Spleen (tissue), 7 donors: ENCODE data around the gene KLHL14.

Experiments
- POLR2A ChIP-seq, 3 donors: fragments of 450-650 bp; IDR thresholded peaks; one replicate each; pipeline ENCODE4 v1.5.1; 2017; ENCODE audit warnings: antibody characterized with exemption in 3 of 3, mild to moderate bottlenecking in 1 of 3
- TF ChIP-seq, protein P1 (sequence below), 11 experiments: fragments of 200-600 bp in 7 of 11; fragments of 450-650 bp in 4 of 11; sonication (generic) in 4 of 11; IDR thresholded peaks in 8 of 11; conservative IDR thresholded peaks in 3 of 11; 1 replicate in 7 of 11; 2 replicates in 4 of 11; pipeline versions ENCODE4 v1.4.0 to v1.8.0; 2016 to 2021; ENCODE audit warnings: antibody characterized with exemption in 11 of 11, inconsistent platforms in 4 of 11, mild to moderate bottlenecking in 1 of 11
- donor health status: DM: no; HTN: no; CAD: no; lungs with moderate emphysema.
- donor health status: DM: no; HTN: no; CAD: no.
- donor health status: DM: no; HTN: no; CAD: no.

DNA sequence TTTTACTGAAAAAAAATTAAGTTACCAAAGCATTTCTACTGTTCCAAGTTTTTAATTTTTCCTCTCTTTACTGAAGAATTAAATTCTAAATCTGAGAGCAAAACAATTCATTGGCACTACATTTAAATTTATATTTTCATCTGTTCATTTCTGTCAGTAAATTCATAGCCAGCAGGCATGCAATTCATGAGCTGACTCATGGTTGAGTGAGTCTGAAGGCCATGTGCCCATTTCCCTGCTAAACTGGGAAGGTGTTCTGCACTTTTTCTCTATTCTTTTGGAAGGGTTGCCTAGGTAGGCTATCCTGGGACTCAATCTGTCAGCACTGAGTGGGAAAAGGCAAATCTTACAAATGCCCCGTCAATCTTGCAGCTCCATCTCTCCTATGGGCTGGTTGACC, 88.7 kb downstream of the KLHL14 start:
- TF ChIP-seq, protein P1, sequence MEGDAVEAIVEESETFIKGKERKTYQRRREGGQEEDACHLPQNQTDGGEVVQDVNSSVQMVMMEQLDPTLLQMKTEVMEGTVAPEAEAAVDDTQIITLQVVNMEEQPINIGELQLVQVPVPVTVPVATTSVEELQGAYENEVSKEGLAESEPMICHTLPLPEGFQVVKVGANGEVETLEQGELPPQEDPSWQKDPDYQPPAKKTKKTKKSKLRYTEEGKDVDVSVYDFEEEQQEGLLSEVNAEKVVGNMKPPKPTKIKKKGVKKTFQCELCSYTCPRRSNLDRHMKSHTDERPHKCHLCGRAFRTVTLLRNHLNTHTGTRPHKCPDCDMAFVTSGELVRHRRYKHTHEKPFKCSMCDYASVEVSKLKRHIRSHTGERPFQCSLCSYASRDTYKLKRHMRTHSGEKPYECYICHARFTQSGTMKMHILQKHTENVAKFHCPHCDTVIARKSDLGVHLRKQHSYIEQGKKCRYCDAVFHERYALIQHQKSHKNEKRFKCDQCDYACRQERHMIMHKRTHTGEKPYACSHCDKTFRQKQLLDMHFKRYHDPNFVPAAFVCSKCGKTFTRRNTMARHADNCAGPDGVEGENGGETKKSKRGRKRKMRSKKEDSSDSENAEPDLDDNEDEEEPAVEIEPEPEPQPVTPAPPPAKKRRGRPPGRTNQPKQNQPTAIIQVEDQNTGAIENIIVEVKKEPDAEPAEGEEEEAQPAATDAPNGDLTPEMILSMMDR (IDR thresholded peaks at IDR 0.05 in 8 of 11, conservative IDR thresholded peaks at IDR 0.05 in 3 of 11) = no peak
- TF ChIP-seq POLR2A (IDR thresholded peaks at IDR 0.05) = no peak
